GM13976 (cell line): ENCODE results near the gene MGP.

Experiments
- DNase-seq: peaks from one replicate; pipeline ENCODE4 v3.0.0; 2012; ENCODE audit warnings: low spot score
- in situ Hi-C: fragments of 300-500 bp; cut with MboI; formaldehyde crosslinking; loops from one replicate; pipeline ENCODE4 v1.12.0; 2022; ENCODE audit warnings: low sequenced_read_pairs, mixed read lengths, inconsistent platforms; ENCODE audit not compliant: unreplicated experiment
- TF ChIP-seq, protein P1 (sequence below): IDR thresholded peaks from 2 replicates; pipeline ENCODE4 v1.5.1; 2012; ENCODE audit warnings: borderline replicate concordance, mild to moderate bottlenecking; ENCODE audit not compliant: insufficient read depth; ENCODE audit errors: extremely low read depth, missing control alignments, control extremely low read depth

The MGP gene

DNA sequence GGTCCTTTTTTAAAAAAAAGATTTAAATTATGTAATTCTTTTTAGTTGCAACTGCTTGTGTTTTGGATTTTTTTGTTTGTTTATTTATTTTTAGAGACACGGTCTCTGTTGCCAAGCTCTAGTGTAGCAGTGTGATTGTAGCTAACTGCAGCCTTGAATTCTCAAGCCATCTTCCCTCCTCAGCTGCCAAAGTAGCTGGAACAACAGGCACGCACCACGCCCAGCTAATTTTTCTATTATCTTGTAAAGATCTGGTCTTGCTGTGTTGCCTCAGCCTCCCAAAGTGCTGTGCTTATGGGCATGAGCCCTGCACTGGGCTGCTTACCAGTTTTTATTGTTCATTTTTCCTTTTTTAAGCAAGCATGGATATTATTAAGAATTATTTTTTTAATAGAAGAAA lies 31.7 kb downstream of the MGP start:
- DNase-seq = no peak
- TF ChIP-seq, protein P1, sequence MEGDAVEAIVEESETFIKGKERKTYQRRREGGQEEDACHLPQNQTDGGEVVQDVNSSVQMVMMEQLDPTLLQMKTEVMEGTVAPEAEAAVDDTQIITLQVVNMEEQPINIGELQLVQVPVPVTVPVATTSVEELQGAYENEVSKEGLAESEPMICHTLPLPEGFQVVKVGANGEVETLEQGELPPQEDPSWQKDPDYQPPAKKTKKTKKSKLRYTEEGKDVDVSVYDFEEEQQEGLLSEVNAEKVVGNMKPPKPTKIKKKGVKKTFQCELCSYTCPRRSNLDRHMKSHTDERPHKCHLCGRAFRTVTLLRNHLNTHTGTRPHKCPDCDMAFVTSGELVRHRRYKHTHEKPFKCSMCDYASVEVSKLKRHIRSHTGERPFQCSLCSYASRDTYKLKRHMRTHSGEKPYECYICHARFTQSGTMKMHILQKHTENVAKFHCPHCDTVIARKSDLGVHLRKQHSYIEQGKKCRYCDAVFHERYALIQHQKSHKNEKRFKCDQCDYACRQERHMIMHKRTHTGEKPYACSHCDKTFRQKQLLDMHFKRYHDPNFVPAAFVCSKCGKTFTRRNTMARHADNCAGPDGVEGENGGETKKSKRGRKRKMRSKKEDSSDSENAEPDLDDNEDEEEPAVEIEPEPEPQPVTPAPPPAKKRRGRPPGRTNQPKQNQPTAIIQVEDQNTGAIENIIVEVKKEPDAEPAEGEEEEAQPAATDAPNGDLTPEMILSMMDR = no peak
- in situ Hi-C loops = no loop called here

DNA sequence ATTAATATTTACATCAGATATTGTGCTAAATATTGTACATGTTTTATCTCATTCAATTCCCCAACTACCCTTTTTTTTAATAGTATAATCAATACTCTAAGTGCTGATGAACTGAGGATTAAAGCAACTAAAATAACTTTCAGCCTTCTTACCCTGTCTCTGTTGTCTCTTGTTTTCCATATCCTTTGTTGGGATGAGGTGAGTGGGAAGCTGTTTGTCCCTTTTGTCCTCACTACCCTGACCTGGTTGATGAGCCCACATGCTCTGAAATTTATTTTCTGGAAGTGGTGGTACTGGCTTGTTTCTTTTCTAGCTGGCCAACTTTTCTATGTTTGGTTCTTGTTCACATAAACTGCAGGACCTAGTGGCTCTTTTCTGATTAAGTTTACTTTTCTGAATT lies 32.8 kb downstream of the MGP start:
- no peak for DNase-seq
- in situ Hi-C loops = no loop called here
- TF ChIP-seq, protein P1 = no peak

DNA sequence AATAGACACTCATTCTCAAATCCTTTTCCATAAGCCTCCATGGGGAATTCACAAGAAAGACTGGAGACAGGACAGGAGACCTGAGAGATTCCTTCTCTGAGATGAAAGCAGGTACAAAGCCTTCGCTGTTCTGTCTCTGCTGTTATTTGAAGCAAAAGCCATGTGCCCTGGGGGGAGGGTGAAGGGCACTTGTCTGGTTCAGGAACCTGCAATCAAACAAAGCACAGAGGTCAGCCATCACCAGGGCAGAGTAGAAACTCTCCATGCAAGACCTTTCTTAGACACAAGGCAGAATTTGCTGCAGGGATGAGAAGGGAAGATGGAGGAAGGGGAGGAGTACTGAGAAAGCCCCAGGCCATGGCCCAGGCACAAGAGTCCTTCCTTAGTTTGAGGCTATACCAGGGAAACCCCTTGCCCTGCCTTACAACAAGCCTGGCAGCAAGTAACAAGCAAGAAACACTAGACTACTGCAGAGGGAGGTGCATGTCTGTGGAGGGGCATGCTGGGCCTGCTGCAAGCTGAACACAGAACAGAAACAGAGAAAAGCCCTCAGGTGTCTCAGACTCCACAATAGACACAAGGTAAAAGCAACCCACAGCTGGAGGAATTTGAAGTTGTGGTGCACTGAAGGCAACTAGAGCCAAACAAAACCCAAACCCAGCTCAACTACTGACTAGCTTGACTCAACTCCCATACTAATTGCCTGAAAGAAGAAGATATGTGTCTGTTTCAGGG lies 34.6 kb downstream of the MGP start:
- in situ Hi-C loops = no loop called here
- no peak for DNase-seq
- TF ChIP-seq, protein P1 = no peak

DNA sequence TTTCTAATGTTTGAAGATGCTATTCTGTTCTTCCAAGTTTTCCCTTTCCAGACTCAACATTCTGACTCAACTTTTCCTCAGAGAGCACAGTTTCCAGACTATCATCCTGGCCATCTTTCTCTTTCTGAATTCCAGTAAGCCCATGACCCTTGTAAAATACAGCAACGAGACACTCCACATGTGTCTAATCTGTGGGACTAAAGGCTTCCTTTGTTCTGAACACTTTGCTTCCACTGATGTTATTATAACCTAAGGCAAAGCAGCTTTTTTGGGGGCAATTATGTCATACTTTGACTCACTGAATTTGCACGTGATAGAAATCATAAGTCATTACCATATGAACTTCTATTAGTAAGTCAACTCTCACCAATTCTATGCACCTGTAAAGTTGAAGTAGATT lies 36.0 kb downstream of the MGP start:
- TF ChIP-seq, protein P1 = no peak
- DNase-seq = no peak
- in situ Hi-C loops = no loop called here

DNA sequence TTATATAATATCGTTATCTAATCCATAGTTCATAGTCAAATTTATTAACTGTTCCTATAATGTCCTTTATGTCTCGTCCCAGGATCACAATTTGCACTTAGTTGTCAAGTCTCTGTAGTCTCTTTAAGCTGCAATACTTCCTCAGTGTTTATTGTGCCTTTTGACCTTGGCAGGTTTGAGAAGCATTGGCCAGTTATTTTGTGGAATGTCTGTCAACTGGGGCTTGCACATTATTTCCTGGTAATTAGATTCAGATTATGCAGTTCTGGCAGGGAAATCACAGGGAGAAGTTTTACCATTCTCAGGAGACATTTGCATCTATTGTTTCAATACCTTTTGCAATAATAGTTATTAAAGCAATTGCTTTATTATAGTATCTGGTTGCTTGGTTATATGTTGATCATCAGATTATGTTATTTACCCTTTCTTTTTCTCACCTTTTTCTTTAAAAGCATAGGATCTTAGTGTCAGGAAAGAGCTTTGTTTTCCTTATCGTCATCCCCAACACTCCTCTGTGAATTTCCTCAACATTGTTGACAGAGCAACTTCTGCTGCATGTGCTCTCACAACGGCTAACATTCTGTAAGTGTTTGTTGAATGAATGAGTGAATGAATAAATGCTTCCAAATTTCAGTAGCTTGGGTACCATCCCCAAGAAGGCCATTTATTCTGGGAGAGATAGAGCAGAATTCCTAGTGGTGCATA lies 38.6 kb downstream of the MGP start:
- TF ChIP-seq, protein P1 = no peak
- in situ Hi-C loops = no loop called here

DNA sequence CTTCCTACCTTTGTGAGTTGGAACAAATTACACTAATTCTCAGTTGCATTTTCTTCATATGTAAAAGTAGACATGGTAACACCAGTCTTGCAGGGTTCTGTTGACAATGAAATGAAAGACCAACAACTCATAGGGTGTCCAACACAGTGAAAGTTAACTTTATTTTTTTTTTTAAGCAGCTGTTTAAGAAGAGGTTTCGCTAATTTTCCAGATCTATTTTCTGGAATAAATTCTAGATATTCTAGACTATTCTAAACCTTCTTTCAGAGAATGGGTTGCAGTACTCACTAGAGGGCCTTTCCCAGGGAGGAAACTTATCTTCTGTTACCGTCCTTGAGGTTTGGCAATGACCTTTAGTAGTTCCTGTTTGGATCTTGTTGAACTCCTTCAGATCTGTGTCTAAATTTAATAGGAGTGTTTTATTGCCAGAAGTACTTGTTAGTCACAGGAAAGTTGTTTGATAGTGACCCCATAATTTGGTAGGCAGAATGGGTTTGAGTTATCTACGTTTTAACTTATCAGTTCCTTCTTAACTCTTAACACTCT lies 39.5 kb downstream of the MGP start:
- in situ Hi-C loops = no loop called here
- no peak for DNase-seq
- TF ChIP-seq, protein P1 = no peak

More for the DNA sequence above, 38.6 kb downstream of the MGP start:
- DNase-seq = no peak
